ENCODE data around the gene JAK1. TPM values are rescaled to one million over a fixed set of nuclear protein-coding genes. Genes with fewer than 3 reads are reported as not detected.

JAK1 gene
- total and polyA plus RNA-seq, 9 of the 15 experiments (the other 6 are each of a cell fraction or from before 2014, with no cell fraction given) = 9.7 to 44.1 (median 42.5) TPM

DNA sequence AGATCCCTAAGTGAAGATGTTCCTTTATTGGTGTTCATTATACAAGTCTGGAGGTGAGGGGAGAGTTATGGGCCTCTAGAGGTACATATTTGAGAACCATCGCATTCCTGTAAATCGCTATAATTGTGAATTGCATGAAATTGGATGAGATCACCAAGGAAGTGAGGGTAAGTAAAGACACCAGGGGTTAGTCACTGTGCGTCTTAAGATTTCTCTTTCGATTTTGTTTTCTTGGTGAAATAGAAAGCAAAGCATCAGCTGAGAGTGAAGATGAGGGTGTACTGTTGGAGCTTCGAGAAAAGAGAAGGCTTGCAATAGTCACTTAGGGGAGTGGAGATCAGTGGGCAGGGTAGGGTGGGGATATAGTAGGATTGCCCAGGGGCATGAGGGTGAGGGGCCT is 139.4 kb downstream of the JAK1 start:
- no peaks in the 10 kb centered on the region for H3K9me1 ChIP-seq (ENCODE audit: control insufficient read depth, insufficient read depth, low read length)
- no peaks in the 10 kb centered on the region for H4K20me1 ChIP-seq (replicated peaks; ENCODE audit: control insufficient read depth, insufficient read depth, low read length)
- H3K4me3 ChIP-seq = no peak overlapping the region
- no peaks in the 10 kb centered on the region for H3K36me3 ChIP-seq (ENCODE audit: control insufficient read depth, insufficient read depth, low read length)
- no peak overlapping the region for H3K9ac ChIP-seq (ENCODE audit: insufficient read depth in 1 of 2, low read depth in 2 of 2, low read length in 2 of 2)
- no peak overlapping the region for H3K4me2 ChIP-seq (ENCODE audit: insufficient read depth, low read length)
- 53% methylated on average over 5 of the region's 5 CpGs for WGBS (ENCODE audit: insufficient coverage, low coverage, missing lambda C conversion rate)
- H3K9me3 ChIP-seq (replicated peaks; ENCODE audit: control insufficient read depth, insufficient read depth, low read depth, low read length) = no peaks in the 10 kb centered on the region
- H3K27ac ChIP-seq (ENCODE audit: extremely low read depth, low read depth, low read length) = no peak overlapping the region
- BruUV-seq (replicated peaks) = no TSS peak
- ATAC-seq (no peak), FAIRE-seq (no peak), DNase-seq (ENCODE audit: extremely low read depth in 1 of 4, low spot score in 3 of 4) (no peak)
- POLR2A ChIA-PET = no interaction called here
- H3K27me3 ChIP-seq (ENCODE audit: control insufficient read depth in 2 of 2, insufficient read depth in 2 of 2, low read length in 2 of 2) = no peaks in the 10 kb centered on the region
- H2AFZ ChIP-seq (ENCODE audit: low read depth, low read length) = no peak overlapping the region
- CTCF ChIA-PET (ENCODE audit: low intra/inter-chr PET ratio) = no interaction called here
- in situ Hi-C loops (cut with MboI) (loop anchor here (5.0 to 10.0 kb wide), 3 partner anchors 82 to 555 kb away; partner anchors contain the start of gene RAVER2), intact Hi-C loops (cut with micrococcal nuclease) (loop anchor here (5.0 kb wide), 1 partner anchor 860 kb away; no protein-coding TSS in a partner anchor)
- no peaks in the 10 kb centered on the region for H3K79me2 ChIP-seq (ENCODE audit: control insufficient read depth, insufficient read depth, low read length)
- H3K4me1 ChIP-seq (replicated peaks in 1 of 2; ENCODE audit: control insufficient read depth in 2 of 2, insufficient read depth in 2 of 2, low read length in 2 of 2) = no peaks in the 10 kb centered on the region
- no peak for TF ChIP-seq ZNF436 (CRISPR knock-in tag; IDR thresholded peaks at IDR 0.05)
- no peak for TF ChIP-seq RBM17 (IDR thresholded peaks at IDR 0.05; ENCODE audit: borderline replicate concordance, low read depth, low read length)
- TF ChIP-seq, protein P1, sequence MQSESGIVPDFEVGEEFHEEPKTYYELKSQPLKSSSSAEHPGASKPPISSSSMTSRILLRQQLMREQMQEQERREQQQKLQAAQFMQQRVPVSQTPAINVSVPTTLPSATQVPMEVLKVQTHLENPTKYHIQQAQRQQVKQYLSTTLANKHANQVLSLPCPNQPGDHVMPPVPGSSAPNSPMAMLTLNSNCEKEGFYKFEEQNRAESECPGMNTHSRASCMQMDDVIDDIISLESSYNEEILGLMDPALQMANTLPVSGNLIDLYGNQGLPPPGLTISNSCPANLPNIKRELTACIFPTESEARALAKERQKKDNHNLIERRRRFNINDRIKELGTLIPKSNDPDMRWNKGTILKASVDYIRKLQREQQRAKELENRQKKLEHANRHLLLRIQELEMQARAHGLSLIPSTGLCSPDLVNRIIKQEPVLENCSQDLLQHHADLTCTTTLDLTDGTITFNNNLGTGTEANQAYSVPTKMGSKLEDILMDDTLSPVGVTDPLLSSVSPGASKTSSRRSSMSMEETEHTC (IDR thresholded peaks at IDR 0.05) = no peak
- TF ChIP-seq, protein P2, sequence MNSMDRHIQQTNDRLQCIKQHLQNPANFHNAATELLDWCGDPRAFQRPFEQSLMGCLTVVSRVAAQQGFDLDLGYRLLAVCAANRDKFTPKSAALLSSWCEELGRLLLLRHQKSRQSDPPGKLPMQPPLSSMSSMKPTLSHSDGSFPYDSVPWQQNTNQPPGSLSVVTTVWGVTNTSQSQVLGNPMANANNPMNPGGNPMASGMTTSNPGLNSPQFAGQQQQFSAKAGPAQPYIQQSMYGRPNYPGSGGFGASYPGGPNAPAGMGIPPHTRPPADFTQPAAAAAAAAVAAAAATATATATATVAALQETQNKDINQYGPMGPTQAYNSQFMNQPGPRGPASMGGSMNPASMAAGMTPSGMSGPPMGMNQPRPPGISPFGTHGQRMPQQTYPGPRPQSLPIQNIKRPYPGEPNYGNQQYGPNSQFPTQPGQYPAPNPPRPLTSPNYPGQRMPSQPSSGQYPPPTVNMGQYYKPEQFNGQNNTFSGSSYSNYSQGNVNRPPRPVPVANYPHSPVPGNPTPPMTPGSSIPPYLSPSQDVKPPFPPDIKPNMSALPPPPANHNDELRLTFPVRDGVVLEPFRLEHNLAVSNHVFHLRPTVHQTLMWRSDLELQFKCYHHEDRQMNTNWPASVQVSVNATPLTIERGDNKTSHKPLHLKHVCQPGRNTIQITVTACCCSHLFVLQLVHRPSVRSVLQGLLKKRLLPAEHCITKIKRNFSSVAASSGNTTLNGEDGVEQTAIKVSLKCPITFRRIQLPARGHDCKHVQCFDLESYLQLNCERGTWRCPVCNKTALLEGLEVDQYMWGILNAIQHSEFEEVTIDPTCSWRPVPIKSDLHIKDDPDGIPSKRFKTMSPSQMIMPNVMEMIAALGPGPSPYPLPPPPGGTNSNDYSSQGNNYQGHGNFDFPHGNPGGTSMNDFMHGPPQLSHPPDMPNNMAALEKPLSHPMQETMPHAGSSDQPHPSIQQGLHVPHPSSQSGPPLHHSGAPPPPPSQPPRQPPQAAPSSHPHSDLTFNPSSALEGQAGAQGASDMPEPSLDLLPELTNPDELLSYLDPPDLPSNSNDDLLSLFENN (IDR thresholded peaks at IDR 0.05; ENCODE audit: low read depth in 2 of 2, low read length in 2 of 2) = no peak
- no peak for TF ChIP-seq ZFPM2 (CRISPR knock-in tag; IDR thresholded peaks at IDR 0.05)
- no peak for TF ChIP-seq TEAD2 (tag; IDR thresholded peaks at IDR 0.05)
- no peak for TF ChIP-seq FOXJ3 (CRISPR knock-in tag; IDR thresholded peaks at IDR 0.05)
- TF ChIP-seq CBX5 (IDR thresholded peaks at IDR 0.05; ENCODE audit: borderline replicate concordance, low read depth) = no peak
- TF ChIP-seq, protein P3, sequence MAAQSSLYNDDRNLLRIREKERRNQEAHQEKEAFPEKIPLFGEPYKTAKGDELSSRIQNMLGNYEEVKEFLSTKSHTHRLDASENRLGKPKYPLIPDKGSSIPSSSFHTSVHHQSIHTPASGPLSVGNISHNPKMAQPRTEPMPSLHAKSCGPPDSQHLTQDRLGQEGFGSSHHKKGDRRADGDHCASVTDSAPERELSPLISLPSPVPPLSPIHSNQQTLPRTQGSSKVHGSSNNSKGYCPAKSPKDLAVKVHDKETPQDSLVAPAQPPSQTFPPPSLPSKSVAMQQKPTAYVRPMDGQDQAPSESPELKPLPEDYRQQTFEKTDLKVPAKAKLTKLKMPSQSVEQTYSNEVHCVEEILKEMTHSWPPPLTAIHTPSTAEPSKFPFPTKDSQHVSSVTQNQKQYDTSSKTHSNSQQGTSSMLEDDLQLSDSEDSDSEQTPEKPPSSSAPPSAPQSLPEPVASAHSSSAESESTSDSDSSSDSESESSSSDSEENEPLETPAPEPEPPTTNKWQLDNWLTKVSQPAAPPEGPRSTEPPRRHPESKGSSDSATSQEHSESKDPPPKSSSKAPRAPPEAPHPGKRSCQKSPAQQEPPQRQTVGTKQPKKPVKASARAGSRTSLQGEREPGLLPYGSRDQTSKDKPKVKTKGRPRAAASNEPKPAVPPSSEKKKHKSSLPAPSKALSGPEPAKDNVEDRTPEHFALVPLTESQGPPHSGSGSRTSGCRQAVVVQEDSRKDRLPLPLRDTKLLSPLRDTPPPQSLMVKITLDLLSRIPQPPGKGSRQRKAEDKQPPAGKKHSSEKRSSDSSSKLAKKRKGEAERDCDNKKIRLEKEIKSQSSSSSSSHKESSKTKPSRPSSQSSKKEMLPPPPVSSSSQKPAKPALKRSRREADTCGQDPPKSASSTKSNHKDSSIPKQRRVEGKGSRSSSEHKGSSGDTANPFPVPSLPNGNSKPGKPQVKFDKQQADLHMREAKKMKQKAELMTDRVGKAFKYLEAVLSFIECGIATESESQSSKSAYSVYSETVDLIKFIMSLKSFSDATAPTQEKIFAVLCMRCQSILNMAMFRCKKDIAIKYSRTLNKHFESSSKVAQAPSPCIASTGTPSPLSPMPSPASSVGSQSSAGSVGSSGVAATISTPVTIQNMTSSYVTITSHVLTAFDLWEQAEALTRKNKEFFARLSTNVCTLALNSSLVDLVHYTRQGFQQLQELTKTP (IDR thresholded peaks at IDR 0.05; ENCODE audit: low read depth in 1 of 2, partially characterized antibody in 2 of 2) = no peak
- TF ChIP-seq, protein P4, sequence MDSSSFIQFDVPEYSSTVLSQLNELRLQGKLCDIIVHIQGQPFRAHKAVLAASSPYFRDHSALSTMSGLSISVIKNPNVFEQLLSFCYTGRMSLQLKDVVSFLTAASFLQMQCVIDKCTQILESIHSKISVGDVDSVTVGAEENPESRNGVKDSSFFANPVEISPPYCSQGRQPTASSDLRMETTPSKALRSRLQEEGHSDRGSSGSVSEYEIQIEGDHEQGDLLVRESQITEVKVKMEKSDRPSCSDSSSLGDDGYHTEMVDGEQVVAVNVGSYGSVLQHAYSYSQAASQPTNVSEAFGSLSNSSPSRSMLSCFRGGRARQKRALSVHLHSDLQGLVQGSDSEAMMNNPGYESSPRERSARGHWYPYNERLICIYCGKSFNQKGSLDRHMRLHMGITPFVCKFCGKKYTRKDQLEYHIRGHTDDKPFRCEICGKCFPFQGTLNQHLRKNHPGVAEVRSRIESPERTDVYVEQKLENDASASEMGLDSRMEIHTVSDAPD (CRISPR knock-in tag; IDR thresholded peaks at IDR 0.05) = no peak
- no peak for TF ChIP-seq ZNF3 (CRISPR knock-in tag; IDR thresholded peaks at IDR 0.05)

Data from K562 (cell line).